HepG2 (cell line): ENCODE data around the gene COMP. TPM values are rescaled to one million over a fixed set of nuclear protein-coding genes. Genes with fewer than 3 reads are reported as not detected.

ENCODE experiments used
- DNMT1 ChIP-seq: sonication (generic); formaldehyde crosslinking; IDR thresholded peaks from 2 replicates; pipeline ENCODE4 v1.5.1; 2020; ENCODE audit warnings: mild to moderate bottlenecking, missing genetic modification reagents
- ETV6 ChIP-seq: sonication (generic); formaldehyde crosslinking; conservative IDR thresholded peaks from 2 replicates; pipeline ENCODE4 v1.4.0; 2020; ENCODE audit warnings: missing genetic modification reagents
- HDAC2 ChIP-seq: sonication (generic); formaldehyde crosslinking; IDR thresholded peaks from 2 replicates; pipeline ENCODE4 v1.4.0; 2020; ENCODE audit warnings: missing genetic modification reagents
- IRX3 ChIP-seq: sonication (generic); formaldehyde crosslinking; IDR thresholded peaks from 2 replicates; pipeline ENCODE4 v1.8.1; 2023; ENCODE audit warnings: mild to moderate bottlenecking, low read depth, missing genetic modification reagents, borderline replicate concordance
- KLF6 ChIP-seq: IDR thresholded peaks from 2 replicates; pipeline ENCODE4 v1.8.0; 2016; ENCODE audit warnings: missing biosample characterization, missing genetic modification reagents
- MED13 ChIP-seq: sonication (generic); formaldehyde crosslinking; IDR thresholded peaks from 2 replicates; pipeline ENCODE4 v1.5.0; 2020; ENCODE audit warnings: missing genetic modification reagents
- MEIS2 ChIP-seq: sonication (generic); formaldehyde crosslinking; IDR thresholded peaks from 2 replicates; pipeline ENCODE4 v1.9.0; 2021; ENCODE audit warnings: mild to moderate bottlenecking, missing genetic modification reagents
- MTA1 ChIP-seq: sonication (generic); formaldehyde crosslinking; IDR thresholded peaks from 2 replicates; pipeline ENCODE4 v1.4.0; 2020; ENCODE audit warnings: missing genetic modification reagents, mild to moderate bottlenecking, borderline replicate concordance
- NR2C2 ChIP-seq: sonication (generic); formaldehyde crosslinking; IDR thresholded peaks from 2 replicates; pipeline ENCODE4 v1.4.0; 2020; ENCODE audit warnings: missing genetic modification reagents, mild to moderate bottlenecking, moderate library complexity, borderline replicate concordance
- POGZ ChIP-seq: sonication (generic); formaldehyde crosslinking; IDR thresholded peaks from 2 replicates; pipeline ENCODE4 v1.4.0; 2020; ENCODE audit warnings: mild to moderate bottlenecking, missing genetic modification reagents
- POLR2A ChIP-seq, 2 experiments: IDR thresholded peaks; 2 replicates each; pipeline ENCODE4 v1.6.1; 2011; ENCODE audit warnings: low read depth in 2 of 2, low read length in 2 of 2, mild to moderate bottlenecking in 1 of 2, moderate library complexity in 1 of 2; ENCODE audit not compliant: insufficient read depth in 1 of 2
- SMAD9 ChIP-seq: sonication (generic); formaldehyde crosslinking; IDR thresholded peaks from 2 replicates; pipeline ENCODE4 v1.5.1; 2020; ENCODE audit warnings: mild to moderate bottlenecking, missing genetic modification reagents
- ZBTB25 ChIP-seq: IDR thresholded peaks from 2 replicates; pipeline ENCODE4 v1.6.1; 2018; ENCODE audit warnings: missing genetic modification reagents
- ZHX2 ChIP-seq, 2 experiments: sonication (generic) in 1 of 2; formaldehyde crosslinking in 1 of 2; IDR thresholded peaks; 2 replicates each; pipeline versions ENCODE4 v1.6.1 to v1.9.0; 2014 to 2022; ENCODE audit warnings: antibody characterized with exemption in 1 of 2, borderline replicate concordance in 1 of 2, inconsistent platforms in 1 of 2, low read depth in 1 of 2, missing genetic modification reagents in 1 of 2
- ZNF124 ChIP-seq: sonication (generic); formaldehyde crosslinking; IDR thresholded peaks from 2 replicates; pipeline ENCODE4 v1.4.0; 2020; ENCODE audit warnings: missing genetic modification reagents
- ZNF563 ChIP-seq: sonication (generic); formaldehyde crosslinking; IDR thresholded peaks from 2 replicates; pipeline ENCODE4 v1.8.0; 2022; ENCODE audit warnings: mild to moderate bottlenecking, moderate library complexity, missing genetic modification reagents
- polyA plus RNA-seq, 8 experiments: library from polyadenylated mRNA; depleted of rRNA in 3 of 8; stranded (reverse) in 7 of 8; unstranded in 1 of 8; fragments of >200 nt; fragmentation: Illumina TruSeq in 4 of 8; extraction: Trizol in 4 of 8; gene quantifications; 2 replicates each; pipeline versions ENCODE4 v1.2.1 to v1.2.3, GENCODE V29; 2011 to 2016; ENCODE audit warnings: low read depth in 4 of 8, missing spikeins in 1 of 8, mixed read lengths in 1 of 8; ENCODE audit not compliant: insufficient read depth in 1 of 8
- total RNA-seq, 5 experiments: library from RNA; depleted of rRNA; stranded (reverse); fragments of >200 nt; fragmentation: Illumina TruSeq; extraction: Trizol; gene quantifications; 2 replicates each; pipeline ENCODE4 v1.2.3, GENCODE V29; 2016; ENCODE audit warnings: low read depth in 1 of 5

The COMP gene
- total and polyA plus RNA-seq, 2 of the 13 experiments (the other 11 are each of a cell fraction or from before 2014, with no cell fraction given): 0.04 to 0.13 TPM

- TF ChIP-seq POGZ (CRISPR knock-in tag) (peak; percentile 68; the same call in 1 of the 2 replicates), HDAC2 (CRISPR knock-in tag) (peak; percentile 94), KLF6 (CRISPR knock-in tag) (no peak), ETV6 (CRISPR knock-in tag) (no peak), DNMT1 (CRISPR knock-in tag) (peak; percentile 57; the same call in 1 of the 2 replicates), ZBTB25 (CRISPR knock-in tag) (no peak), MTA1 (peak; percentile 99), ZNF124 (CRISPR knock-in tag) (0 out of 2 replicates have a peak, but pooled peaks have one; percentile 65), MEIS2 (CRISPR knock-in tag) (peak; percentile 51; the same call in 1 of the 2 replicates), MED13 (CRISPR knock-in tag) (no peak; the same call in 1 of the 2 replicates), ZNF563 (CRISPR knock-in tag) (0 out of 2 replicates have a peak, but pooled peaks have one; percentile 42), IRX3 (CRISPR knock-in tag) (no peak), POLR2A (IDR thresholded peaks at IDR 0.05; ENCODE audit: insufficient read depth in 1 of 2, low read depth in 2 of 2, low read length in 2 of 2) (0 out of 4 replicates have a peak, but pooled peaks of 1 of the 2 experiments have one; percentile 12), NR2C2 (CRISPR knock-in tag) (peak; percentile 93), ZHX2 (IDR thresholded peaks at IDR 0.05; ENCODE audit: low read depth) (no peak), ZHX2 (CRISPR knock-in tag; IDR thresholded peaks at IDR 0.05; ENCODE audit: borderline replicate concordance) (no peak), SMAD9 (no peak)
Observed at GRCh38 chr19:18839465-18840287, 48.6 kb upstream of the COMP start (continued).
